NCI-H1105 treated with DMSO at 0.1 percent for 48 hours (cell line): Measurements from ENCODE around the gene WDR27.
"Not testable (repeated sequence)": the region's sequence is repeated elsewhere in the genome, so short reads cannot be mapped to it uniquely, and the experiment has no call there.

ENCODE experiments used
- DNase-seq: peaks from one replicate; lab custom pipeline; 2025; lab: John Stamatoyannopoulos, UW

WDR27 gene

DNA sequence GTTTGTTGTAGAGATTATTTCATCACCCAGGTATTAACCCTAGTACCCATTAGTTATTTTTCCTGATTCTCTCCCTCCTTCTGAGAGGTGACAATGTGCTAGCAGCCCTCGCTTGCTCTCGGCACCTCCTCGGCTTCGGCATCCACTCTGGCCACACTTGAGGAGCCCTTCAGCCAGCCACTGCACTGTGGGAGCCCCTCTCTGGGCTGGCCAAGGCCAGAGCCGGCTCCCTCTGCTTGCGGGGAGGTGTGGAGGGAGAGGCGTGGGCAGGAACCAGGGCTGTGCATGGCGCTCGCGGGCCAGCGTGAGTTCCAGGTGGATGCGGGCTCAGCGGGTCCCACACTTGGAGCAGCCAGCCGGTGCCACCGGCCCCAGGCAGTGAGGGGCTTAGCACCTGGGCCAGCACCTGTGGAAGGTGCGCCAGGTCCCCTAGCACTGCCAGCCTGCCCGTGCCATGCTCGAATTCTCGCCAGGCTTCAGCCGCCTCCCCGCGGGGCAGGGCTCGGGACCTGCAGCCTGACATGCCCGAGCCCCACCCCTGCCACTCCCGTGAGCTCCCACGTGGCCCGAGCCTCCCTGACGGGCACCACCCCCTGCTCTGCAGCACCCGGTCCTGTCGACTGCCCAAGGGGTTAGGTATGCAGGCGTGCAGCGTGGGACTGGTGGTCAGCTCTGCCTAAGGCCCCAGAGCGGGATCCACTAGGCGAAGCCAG, 221.9 kb downstream of the WDR27 start:
- DNase-seq = no peak

DNA sequence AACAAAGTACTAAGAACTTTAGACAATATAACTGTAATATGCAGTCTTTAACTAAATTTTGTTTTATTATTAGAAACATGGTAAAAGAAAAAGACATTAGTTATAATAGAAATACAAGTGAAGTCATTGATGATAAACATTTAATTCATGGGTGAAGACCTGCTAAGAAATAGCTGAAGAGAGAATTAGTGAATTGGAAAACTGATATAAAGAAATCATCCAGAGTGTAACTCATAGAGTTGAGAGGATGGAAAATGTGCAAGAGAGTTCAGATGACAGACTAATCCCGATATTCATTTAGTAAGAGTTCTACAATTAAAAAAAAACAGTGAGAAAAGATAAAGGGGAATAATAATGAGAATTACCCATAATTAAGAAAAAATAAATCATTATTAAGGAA, 227.5 kb downstream of the WDR27 start:
- DNase-seq = no peak

DNA sequence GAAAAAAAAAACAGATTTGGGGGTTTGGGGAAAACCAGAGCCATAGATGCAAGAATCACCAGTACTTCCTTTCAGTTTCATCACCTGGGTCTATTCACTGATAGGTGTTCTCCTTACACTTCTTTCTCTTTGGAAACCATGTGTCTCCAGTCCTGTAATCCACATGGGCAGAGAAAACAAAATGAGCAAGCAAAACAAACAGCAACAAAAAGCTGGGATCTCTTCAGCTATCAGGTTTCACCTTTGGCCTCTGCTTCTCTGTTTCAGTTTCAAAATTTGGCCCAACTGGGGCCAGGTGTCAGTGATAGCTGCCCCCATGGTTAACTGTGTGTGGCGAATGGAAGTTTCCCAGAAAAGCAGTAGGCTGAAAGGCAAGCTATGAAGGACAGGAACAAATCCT, 228.2 kb downstream of the WDR27 start:
- no peak for DNase-seq

DNA sequence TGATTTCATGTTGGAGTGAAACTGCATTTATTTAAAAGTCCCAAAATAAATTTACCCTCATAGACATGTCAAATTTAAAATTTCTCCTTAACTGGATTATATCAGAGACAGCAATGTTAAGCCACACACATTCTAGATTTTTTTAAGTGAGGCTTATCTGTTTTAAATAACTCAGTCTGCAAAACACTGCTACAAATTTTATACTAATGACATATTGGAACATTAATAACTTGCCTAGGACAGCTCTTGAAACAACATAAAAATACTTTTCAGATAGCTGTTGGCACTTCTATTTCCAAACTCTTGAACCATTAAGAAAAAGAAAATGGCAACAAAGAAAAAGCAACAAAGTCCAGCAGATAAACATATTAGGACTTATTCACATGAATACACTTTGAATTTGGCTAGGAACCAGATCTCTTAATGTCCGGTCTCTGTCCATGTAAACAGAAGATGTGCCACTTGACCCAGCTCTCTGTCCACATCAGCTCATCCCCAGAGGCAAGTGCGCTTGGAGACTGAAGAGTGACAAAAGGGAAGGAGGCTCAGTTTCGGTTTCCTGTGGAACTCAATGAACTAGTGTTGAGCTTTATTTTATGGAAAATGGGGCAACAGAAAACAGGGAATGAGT, 228.9 kb downstream of the WDR27 start:
- no peak for DNase-seq

DNA sequence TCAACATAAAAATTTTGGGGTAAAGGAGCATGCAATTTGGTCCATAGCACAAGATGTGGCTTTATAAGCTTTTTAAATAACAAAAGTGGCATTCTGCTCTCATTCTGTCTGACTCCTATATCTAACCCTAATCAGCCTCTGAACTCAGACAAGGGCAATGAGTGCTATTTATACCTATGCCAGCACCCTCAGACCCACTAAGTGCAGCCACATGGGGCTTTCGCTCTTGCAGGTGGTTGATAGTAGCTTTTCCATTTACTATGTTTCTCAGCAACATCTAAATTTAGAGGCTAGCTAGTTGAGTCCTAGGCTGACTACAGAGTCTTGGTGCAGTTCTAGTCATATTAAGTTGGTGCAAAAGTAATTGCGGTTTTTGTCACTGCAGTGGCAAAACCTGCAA, 231.0 kb downstream of the WDR27 start:
- DNase-seq = no peak

DNA sequence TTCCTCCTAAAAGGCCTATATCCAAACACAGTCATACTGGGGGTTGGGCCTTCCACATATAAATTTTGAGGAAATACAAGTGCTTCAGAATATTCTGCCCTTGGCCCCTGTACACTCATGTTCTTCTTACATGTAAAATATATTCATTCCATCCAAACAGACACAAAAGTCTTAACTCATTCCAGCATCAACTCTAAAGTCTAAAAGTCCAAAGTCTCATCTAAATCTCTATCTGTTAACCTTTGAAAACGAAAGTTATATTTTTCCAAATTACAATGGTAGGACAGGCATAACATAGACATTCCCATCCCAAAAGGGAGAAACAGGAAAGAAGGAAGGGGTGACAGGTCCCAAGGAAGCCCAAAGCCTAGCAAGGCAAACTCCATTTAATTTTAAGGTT, 232.8 kb downstream of the WDR27 start:
- no peak for DNase-seq

DNA sequence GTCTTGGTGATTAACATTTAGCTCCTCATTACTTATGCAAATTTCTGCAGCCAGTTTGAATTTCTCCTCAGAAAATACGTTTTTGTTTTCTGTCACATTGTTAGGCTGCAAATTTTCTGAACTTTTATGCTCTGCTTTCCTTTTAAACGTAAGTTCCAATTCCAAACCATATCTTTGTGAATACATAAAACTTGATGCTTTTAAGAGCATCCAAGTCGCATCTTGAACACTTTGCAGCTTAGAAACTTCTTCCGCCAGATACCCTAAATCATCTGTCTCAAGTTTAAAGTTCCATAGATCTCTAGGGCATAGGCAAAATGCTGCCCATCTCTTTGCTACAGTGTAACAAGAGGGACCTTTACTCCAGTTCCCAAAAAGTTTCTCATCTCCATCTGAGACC, 234.1 kb downstream of the WDR27 start:
- not testable (repeated sequence) for DNase-seq

DNA sequence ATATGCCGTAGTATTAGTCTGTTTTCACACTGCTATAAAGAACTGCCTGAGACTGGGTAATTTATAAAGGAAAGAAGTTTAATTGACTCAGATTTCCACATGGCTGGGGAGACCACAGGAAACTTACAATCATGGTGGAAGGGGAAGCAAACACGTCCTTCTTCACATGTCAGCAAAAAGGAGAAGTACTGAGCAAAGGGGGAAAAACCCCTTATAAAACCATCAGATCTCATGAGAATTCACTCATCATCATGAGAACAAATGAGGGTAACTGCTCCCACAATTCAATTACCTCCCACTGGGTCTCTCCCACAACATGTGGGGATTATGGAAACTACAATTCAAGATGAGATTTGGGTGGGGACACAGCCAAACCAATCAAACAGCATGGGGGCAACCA, 235.6 kb downstream of the WDR27 start:
- not testable (repeated sequence) for DNase-seq

DNA sequence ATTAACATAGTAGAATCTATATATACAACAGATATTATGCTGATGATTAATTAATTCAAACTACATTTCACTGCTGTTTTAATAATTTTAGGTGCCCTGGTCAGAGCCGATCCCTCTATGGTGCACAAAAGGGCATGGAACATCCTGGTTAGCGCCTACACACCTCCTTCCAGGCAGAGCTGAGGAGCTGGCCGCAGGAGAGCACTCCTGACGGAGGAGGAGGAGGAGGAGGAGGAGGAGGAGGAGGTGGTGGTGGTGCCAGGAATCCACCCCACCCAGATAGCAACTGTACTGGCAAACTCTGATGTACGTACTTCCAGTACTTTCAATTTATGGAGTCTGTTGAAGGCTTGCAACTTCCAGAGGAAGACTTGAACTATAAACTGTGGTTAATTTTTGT, 244.1 kb downstream of the WDR27 start:
- DNase-seq = no peak

DNA sequence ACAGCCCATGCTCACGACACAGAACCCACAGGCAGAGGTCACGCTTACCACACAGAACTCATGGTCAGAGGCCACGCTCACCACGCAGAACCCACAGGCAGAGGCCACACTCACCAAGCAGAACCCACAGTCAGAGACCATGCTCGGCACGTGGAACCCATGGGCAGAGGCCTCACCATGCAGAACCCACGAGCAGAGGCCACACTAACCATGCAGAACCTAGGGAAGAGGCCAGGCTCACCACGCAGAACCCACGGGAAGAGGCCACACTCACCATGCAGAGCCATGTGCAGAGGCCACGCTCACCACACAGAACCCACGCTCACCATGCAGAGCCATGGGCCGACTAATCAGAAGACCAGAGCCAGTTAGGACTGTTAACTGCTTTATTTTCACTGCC, 245.0 kb downstream of the WDR27 start:
- DNase-seq = no peak

DNA sequence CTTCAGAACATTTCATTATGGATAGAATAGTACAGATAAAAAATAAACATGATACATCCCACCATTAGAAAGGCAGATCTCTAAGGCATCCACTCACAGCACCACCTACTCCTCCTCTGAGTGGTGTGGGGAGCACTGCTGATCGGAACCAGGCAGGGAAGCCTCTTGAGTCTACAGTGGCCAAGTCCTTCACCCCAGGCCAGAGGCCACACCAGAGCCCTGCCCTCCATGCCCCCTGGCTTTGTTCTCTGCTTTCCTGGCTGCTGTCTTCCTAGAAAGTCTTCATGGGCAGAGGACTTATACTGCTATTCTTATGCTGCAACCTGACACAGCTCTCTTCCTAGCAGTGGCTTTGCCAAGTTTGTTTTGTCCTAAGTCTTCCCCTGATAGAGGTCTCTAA, 246.4 kb downstream of the WDR27 start:
- no peak for DNase-seq

DNA sequence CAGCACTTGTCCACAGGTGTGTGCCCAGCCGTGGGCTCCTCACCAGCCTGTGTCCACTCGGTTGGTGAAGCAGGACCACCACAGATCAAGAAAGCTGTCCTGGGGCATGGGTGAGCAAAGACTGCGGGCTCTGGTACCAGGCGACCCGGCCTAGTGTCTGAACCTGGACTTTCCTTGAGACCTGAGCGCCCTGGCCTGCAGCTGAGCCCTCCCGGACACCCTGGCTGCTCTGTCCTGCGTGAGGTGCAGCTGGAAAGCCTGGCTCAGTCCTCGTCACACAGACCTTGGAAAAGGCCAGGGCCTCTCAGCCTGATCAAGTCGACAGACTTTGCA, 247.0 kb downstream of the WDR27 start:
- no peak for DNase-seq

DNA sequence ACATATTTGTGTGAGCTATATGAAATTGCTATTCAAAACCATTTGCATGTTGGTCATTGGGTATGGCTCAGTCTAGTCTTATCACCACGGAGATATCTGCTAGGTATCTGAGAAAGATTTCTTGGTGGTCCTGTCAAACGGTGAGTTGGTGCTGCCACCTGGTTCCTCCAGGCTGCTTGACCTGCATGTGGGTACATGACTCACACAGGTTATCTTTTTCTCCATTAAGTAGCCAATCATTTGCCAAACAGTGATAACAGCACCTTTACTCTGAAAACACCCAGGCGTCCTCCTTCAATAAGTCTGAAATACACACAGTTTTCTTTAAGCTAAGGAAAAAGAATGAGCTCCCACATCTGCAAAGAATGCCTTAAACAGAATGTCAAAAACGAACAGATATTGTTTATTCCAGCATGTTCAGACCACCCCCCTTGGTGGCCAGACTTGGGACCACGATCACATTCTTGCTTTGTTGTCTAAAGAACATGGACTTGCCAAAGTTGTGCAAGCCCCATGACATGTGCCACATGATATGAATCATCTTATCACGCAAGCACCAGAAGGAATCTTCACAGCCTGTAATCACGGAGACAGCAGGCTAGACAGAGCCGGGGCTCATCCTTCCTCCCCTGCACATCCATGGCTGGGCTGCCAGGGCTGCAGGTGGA, 247.5 kb downstream of the WDR27 start:
- no peak for DNase-seq

DNA sequence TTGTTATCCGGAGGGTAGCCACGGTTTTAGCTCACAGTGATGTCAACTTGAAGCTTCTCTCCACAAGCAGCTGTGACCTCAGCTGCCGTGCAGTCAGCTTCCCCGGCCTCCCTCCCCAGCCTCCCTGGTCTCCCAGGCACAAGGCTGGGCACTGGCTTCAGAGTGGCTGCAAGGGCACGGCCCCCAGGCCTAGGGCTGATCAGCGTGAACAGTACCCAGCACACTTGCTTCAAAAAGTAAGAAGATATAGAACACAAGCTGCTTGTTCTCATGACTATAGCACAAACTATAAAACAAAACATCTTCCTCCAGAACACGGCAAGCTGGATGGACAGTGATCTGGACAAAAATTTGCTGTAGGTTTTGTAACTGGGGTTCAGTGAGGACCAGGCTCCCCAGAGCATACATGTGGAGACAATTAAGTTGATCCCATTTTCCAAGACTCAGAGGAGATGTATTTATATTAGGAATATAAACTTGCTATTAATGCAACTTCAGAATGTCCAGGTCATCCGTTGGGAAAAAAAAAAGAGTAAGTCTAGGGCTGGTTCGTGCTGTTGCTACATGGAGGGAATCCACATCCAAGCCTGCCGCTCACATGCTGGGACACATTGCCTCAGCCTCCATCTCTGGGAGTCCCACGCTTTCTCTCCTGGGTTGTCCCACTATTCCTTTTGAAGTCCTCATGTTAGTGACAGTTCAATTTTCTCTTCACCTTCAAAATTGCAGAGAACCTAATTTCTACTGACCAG, 248.8 kb downstream of the WDR27 start:
- no peak for DNase-seq

DNA sequence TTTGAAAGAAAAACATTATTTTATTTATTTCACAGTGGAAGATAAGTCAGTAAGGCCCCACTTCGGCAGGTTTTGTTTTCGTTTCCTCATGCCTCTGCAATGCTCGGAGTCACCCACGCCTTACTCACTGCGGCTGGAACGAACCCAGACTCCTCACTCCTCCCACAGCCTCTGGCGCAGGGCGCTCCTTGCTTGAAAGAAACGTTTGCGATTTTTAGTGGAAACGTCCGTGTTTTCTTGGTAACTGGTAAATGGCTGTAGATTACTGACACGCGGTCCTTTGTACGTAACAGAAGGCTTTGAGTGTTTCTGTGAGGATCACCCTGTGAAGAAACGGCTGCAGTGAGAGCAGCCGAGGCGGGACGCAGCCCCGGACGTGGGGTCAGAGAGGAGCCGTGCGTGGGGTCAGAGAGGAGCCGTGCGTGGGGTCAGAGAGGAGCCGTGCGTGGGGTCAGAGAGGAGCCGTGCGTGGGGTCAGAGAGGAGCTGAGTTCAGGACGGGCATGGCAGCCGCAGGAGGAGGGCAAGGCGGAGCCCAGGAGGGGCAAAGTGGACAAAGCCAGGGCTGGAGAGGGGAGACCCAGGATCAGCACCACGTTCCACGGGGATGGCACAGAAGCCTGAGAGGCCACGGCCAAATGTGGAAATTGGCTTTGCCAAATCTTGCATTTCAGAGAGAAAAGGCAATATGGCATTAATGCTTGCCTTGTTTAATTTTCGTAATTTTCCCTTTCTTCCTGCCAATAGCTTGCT, 249.5 kb downstream of the WDR27 start:
- no peak for DNase-seq

DNA sequence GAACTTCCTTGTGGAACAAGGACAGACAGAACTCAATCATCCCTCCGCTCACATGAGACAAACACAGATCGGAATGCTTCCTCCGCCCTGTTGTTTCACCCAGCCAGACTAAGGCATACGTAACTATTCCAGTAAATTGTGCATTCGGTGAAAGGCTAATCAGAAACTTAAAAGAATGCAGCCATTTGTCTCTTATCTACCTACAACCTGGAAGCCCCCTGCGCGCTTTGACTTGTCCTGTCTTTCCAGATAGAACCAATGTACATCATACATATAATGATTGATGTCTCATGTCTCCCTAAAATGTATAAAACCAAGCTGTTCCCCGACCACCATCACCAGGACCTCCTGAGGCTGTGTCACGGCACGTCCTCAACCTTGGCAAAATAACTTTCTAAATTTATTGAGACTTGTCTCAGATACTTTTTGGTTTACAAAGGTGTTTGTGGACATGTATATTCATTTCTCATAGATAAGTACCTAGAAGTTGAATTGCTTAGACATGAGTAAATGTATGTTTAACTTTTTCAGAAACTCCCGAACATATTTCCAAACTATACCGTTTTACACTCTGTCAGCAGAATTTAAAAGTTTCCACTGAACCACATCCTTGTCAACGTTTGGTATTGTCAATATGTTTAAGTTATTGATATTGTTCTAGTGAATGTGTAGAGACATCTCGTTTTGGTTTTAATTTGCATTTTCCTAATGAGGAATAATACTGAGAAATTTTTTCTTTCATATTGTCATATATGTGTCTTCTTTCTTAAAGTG, 250.6 kb downstream of the WDR27 start:
- no peak for DNase-seq

DNA sequence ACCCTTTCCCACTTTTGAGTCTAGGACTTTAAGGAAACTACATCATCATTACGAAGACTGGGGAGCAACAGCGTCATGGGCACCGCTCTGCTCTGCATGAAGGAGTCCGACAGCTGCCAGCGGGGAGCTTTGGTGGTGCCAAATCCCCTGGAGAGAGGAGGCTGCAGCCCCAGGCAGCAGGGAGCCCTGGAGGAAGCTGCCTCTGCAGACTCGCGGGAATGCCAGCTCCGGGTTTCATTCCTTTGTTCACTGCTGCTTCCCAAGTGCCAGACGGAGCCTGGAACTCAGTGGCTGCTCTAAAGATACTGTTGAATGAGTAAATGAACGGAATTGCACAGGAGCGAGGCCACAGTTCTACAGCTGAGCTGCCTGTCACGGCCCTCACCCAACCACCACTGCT, 251.7 kb downstream of the WDR27 start:
- DNase-seq = no peak

DNA sequence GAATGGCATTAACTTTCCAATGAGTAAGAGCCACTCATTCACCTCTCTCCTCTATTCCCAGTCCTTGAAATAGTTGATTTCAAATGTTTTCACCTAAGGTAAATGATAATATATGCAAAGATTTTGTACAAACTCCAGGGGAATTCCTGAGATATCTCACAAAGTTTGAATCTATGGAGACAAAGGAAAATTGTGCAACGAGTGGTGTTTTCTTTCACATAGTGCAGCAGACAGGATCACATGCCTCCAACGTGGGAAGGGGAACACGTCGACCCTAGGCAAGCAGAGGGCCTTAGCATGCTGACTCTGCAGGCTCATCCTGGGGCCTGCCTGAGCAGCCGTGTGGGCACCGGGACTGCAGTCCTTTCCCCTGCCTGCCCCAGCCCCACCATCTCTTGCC, 252.6 kb downstream of the WDR27 start:
- DNase-seq = no peak

DNA sequence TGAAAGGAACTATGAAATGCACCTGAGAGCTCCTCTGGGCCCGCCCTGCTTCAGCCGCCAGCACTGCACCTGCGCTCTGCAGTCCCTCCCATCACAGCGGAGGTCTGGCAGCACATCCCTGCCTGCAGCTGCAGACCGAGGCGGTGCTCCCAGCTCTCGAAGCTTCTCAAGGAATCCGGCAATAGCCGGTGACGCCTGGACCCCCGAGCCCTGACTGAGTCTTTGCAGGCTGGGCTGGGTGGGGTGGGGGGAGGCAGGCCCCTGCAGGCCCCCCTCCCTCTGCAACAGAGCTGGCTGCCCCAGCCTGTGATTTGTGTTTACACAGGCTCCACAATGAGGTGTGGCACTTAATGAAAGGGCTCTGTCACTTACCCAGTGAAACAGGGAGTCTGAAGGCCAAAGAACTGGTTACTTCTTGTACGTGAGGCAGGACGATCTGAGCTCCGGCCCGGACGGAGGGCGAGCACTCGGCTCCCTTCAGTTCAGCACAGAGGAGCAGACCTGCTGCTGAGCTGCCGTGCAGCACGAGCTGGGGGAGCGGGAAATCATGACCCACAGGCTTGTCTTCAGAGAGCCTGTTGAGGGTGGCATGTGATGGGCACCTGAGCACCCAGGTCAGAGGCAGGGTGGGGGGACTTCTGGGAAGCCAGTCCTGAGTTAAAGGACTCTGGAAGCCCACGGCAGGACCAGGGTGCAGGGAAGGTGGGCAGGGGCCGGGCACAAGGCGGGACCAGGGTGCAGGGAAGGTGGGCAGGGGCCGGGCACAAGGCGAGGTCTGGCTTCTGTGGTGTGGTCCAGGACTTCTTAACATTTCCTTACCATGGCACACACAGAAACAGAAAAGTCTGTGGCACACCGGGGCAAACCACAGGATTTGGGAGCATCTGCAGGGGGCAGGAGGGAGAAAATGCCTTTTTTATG, 255.9 kb downstream of the WDR27 start:
- DNase-seq = peak; percentile 68

DNA sequence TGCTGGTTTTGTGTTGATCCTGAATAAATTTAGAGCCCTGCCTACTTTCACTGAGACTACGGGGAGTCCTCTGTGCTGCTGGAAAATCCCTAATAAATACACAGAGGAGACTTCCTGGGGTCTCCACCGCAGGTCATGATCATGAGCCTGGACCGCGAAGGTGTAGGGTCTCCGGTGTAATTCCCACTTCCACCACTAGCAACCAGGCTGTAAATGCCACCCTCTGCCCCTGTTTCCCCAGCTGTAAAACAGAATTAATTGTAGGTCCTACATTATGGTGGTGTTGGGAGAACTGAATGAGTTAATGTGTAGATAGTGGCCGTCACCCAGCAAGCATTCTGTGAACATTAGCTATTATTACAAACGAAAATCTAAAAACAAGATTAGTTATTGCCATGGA, 256.6 kb downstream of the WDR27 start:
- DNase-seq = no peak
